HG02885 (cell line): ENCODE measurements around the gene HIBCH.

Source experiments
- ATAC-seq: cut with Tn5 transposase; IDR thresholded peaks from one replicate; pipeline ENCODE4 v1.9.1; 2021; ENCODE audit warnings: mild to moderate bottlenecking; ENCODE audit not compliant: unreplicated experiment, poor library complexity

The HIBCH gene

GRCh38 chr2:190202604-190203003, 117.0 kb downstream of the HIBCH start:
- no peak for ATAC-seq

DNA sequence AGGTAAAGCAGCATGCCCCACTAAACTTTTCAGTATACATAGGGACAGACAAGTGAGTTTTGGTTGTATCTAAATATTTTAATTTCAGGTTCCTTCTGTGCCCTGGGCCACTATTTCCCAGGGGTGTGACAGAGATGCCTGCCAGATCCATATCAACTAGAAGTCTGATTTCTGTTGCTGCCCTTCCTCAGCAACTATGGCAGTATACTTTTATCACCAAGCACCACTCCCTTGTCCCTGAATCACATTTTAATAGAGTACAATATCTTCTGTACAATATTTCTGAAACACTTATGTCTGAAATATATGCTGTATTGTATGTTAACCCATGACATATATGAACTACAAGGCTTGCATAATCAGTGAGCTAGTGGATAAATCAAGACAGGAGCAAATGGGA, 117.6 kb downstream of the HIBCH start:
- ATAC-seq = no peak

DNA sequence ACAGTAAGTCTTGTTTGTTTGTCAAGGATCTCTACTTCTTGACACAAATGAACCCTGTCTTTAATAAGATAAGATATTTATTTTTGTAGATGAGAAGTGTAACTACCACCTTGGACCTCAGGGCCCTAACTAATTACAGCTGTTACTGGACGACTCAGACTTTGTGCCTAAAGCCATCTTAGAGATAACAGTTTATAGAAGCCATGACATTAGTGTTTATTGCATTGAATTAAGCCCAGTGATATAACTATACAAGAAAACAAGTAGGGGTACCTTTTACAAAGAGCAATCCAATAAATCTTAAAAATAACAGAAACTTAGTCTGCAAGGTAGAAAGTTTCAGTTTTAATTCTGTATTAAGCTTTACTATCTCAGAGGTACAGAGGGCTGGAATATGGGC, 119.0 kb downstream of the HIBCH start:
- no peak for ATAC-seq

DNA sequence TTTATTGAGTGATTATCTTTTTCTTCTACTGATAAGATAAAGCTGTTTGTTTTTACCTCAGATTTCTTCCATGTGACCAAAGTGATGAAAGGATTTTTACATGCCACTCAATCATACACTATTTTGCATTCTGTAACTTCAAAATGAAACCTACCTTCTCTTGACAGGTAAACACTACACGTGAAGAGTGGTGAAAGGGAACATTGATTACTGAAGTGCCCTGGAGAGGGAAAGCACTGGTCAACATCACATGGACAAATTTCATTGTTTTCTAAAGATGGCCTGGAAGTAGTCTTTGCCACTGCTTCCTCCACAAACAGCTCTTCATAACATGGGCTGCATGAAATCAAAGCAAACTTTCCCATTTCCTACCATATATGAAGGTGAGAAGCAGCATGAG, 120.1 kb downstream of the HIBCH start:
- no peak for ATAC-seq

DNA sequence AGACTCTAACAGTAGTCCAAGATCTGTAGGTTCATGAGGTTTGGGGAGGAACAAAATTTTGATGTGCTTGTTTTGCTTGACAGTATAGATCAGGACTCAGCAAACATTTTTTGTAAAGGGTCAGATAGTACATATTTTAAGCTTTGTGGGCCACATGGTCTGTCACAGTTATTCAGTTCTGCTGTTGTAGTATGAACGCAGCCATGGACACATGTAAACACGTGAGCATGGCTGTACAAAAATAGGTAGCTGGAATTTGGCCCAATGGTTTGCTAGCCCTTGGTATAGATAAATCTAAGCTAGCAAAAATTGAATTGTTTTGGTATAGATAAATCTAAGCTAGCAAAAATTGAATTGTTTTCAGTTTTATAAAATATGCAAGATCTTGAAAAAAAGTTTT, 120.5 kb downstream of the HIBCH start:
- no peak for ATAC-seq

DNA sequence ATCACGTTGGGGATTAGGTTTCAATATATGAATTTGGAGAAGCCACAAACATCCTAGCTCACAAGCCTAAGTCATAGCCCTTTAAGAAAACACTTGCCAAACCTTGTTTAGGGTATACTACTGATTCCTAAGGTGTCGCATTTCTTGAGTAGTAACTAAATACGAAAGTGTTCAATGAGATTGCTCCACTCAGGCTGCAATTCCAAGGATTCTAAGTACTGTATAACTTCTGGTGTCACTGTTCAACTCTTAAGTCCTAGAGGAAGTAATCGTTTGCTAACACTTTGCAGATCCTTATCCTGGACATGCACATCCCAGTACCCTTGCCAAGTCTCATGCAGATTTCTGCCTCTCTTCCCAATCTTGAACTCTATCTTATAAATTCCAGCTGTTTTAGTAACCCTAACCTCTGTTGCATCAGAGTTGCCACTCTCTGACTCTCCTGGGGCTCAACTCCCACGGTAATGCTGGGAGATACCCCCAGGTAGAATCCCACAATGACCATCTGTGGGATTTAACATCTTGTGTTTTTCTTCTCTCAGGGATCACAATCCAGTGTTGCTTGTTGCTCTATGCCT, 122.4 kb downstream of the HIBCH start:
- ATAC-seq = no peak

DNA sequence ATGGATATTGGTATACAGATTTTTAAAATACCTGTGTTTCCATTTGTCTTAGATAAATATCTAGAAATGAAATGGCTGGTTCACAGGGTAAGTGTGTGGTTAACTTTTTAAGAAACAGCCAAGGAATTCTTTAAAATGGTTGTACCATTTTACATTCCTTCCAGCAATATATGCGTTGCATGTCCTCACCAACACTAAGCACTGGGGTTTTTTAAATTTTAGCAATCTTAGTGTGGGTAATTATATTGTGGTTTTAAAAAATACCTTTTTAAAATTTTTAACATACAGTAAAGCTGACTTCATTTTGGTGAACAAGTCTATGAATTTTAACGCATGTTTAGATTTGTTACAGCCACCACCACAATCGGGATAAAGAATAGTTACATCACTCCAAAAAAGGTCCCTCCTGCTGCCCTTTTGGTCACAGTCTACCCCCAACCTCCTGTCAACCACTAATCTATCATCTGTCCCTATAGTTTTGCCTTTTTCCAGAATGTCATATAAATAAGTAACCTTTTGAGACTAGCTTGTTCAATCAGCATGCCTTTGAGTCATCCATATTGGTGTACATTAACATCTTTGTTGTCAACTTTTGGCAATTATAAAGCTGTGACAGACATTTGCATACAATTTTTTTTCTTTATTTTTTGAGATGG, 129.0 kb downstream of the HIBCH start:
- ATAC-seq = no peak

DNA sequence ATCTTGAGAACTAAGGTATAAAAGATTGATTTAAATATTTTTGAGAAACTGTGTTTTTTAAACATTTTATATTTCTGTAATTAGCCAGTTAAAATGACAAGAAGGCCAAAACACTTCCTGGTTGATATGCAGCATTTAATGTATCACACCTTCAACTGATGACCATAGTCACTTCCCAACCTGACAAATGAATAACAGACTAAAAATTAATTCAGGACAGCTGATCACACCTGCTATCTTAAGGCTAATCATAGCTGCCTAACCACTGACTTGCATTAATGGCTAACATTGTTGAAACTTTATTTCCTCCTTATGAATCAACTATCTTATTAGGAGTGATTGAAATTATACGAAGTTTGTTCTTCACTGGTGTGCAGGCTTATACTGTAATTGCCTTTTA, 131.3 kb downstream of the HIBCH start:
- no peak for ATAC-seq

DNA sequence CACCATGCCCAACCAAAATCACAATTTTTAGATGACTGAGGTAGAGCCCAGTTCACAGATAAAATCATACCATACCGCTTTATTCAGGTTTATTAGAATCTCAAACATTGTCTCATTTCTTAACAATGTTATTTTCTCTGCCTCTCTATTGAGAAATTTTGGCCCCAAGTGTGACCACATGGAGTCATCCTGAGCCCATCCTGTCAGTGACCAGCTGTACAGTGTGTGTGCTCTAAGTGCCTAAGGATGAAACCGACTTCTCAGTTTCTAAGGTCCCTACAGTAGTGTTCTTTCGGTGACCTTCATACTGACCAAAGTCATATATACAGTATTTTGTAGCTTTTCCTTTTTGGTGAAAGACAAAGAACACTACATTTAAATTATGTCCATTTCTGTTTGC, 133.4 kb downstream of the HIBCH start:
- no peak for ATAC-seq

GRCh38 chr2:190185380-190185779, 134.2 kb downstream of the HIBCH start:
- no peak for ATAC-seq

DNA sequence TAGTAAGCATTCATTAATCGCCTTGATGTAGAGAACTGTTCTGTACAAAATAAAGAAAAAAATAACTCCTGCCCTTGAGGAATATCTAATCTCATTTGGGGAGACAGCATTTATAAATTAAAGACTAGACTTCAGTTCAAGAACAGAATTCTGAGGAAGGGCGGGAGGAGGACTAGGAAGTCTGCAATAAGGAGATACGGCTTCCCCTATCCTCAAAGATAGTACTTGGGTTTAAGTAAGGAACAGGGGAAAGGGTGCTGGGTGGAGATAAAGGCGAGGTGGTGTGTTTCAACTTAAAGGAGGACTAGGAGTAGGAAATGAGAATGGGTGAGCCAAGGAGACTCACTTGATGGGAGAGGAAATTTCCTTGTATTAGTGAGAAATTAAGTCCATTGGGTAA, 135.2 kb downstream of the HIBCH start:
- no peak for ATAC-seq

GRCh38 chr2:190183539-190183938, 136.1 kb downstream of the HIBCH start:
- ATAC-seq = no peak

DNA sequence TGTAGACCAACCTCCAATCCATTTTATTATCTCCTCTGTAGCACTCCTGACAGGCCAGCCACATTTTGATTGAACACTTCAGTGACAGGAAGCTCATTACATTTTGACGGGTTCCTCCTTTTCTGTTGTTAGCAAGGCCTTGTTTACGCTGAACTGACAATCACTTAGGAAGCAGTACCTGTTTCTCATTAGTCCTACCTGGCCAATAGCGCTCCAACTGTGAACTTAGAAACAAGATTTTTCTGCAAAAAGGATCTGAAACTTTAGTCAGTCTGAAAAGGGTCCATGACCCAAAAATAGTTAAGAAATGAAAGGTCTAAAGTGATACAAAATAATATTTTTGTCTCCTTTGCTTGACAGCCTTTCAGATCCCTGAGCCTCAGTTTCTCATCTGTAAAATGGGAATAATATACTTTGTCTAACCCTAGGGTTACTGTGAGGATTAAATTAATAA, 137.5 kb downstream of the HIBCH start:
- ATAC-seq = no peak

DNA sequence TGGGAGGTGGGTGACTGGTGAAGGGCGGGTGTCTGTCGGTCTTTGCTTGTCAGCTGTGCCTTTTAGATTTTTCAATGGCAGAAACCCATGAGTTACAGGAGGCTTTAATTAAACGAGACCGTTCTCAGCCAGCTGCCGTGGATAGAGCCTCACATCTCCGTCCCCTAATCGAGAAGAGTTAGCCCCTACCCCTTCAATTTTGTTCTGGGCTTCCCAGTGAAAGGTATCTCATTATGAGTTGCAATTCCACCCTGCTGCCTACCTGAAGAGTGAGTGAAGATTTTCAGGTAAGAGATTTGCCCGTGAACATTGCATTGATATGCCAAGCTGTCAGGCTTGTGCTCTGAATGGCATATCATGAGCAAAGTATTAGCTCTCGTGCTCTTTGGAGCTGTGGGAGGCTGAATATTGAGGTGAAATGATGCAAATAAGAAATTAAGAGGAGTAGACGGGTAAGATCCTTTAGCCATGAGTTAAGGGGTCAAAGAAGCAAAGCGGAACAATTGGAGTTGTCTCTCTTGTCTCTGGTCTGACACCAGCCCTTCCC, 138.4 kb downstream of the HIBCH start:
- no peak for ATAC-seq

GRCh38 chr2:190180313-190181122, 139.1 kb downstream of the HIBCH start:
- peak; percentile 75 for ATAC-seq

DNA sequence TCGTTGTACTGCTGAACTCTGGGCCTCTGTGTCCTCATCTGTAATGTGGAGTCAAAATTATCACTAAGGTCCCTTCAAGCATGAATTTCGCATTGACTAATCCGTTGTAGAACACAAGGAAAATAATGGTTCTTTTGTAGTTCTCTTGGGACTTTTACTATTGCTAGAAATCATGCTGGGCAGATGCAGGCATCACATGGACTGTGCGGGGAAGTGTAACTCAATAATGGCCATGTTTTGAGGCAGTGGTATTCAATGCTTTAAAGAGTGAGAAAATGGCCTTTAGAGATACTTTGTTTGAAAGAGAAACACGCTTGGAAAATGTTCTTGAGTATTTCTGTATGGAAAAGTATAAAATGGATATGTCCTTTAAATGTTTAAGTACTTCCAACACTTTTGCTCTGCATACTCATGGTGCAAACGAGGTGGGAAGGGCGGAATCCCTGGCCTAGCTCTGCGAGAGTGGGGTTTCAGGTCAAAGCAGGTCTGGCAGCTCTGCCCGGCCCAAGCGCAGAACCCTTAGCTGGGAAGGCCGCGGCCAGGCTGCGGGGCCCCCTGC, 139.8 kb downstream of the HIBCH start:
- no peak for ATAC-seq

DNA sequence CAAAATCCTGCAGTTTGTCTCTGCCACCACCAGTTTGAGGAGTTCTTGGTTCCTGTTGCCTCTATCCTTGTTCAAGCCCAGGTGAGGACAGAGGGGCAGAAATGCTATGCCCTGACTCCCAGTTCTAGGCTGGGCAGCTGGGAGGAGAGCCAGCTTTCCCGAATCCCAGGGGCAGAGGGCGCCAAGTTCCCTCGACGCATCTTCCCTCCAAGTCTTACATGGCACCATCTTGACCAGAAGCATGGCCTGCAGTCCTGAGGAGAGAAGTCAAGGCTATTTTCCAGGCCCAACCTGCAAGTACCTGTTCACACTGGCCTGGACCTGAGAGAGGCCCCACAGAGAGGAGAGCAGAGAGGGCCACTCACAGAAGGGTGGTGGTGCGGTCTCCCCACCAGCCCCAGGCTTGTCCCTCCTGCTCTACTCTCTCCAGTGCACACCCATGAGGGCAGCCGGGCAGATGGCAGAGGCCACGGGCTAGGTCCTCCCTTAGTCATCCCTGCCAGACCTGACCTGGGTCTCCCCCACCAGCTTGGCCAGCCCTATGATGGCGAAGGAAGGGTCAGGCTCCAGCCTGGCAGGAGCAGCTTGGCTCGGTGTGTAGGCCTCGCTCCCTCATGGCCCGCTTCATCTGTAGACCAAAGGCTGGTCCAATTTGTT, 141.4 kb downstream of the HIBCH start:
- ATAC-seq = no peak

DNA sequence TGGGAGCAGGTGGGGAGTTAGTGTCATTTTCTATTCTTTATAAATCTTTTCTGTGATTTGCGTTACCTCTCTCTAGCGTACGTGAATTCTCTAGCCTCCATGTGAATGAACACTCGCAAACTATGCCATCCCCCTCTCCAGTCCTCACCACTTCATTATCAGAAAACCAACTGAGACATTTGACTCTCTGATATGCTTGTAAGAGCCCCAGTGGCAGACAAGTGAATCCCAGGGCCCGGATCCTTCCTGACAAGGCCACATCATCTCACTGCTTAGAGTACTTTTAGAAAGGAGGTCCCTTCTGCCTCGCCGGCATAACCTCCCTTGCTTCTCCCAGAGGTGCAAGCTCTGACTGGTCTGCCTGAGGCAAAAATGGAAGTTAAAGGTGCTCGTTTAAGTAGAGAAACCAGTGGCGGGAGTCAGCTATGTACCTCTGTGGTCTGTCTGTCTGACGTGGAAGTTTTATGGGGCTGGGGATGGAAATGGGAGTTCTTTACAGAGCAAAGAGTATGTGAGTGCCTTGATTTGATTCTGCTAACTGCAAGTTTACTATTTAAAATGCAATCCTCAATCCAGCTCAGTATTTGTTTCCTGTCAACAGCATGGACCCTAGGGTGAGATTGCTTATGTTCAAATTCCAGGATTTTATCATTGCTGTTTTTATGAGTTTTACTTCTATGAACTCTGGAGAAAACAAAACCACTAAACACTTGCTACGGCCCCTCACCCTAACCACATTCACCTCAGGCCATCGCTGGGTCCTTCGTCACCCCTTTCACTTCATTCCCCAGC, 142.2 kb downstream of the HIBCH start:
- no peak for ATAC-seq

- no peak for ATAC-seq
Observed at GRCh38 chr2:190173392-190173791, 146.2 kb downstream of the HIBCH start.

- no peak for ATAC-seq
Observed at GRCh38 chr2:190170673-190171072, 149.0 kb downstream of the HIBCH start.
